HTR-8/SVneo (cell line): ENCODE results near the gene ACAP1.
A peak's percentile ranks its signal among the peaks of the same experiment; 100 is the strongest.

Experiments used
- DNase-seq: peaks from one replicate; pipeline ENCODE4 v3.0.0; 2011; ENCODE audit warnings: low spot score, mixed read lengths; ENCODE audit not compliant: insufficient read length
- FAIRE-seq: peaks from 2 replicates; lab custom pipeline; 2011; peaks lifted over from hg19 to GRCh38; lab: Jason Lieb, UNC

Gene ACAP1, protein sequence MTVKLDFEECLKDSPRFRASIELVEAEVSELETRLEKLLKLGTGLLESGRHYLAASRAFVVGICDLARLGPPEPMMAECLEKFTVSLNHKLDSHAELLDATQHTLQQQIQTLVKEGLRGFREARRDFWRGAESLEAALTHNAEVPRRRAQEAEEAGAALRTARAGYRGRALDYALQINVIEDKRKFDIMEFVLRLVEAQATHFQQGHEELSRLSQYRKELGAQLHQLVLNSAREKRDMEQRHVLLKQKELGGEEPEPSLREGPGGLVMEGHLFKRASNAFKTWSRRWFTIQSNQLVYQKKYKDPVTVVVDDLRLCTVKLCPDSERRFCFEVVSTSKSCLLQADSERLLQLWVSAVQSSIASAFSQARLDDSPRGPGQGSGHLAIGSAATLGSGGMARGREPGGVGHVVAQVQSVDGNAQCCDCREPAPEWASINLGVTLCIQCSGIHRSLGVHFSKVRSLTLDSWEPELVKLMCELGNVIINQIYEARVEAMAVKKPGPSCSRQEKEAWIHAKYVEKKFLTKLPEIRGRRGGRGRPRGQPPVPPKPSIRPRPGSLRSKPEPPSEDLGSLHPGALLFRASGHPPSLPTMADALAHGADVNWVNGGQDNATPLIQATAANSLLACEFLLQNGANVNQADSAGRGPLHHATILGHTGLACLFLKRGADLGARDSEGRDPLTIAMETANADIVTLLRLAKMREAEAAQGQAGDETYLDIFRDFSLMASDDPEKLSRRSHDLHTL

DNA sequence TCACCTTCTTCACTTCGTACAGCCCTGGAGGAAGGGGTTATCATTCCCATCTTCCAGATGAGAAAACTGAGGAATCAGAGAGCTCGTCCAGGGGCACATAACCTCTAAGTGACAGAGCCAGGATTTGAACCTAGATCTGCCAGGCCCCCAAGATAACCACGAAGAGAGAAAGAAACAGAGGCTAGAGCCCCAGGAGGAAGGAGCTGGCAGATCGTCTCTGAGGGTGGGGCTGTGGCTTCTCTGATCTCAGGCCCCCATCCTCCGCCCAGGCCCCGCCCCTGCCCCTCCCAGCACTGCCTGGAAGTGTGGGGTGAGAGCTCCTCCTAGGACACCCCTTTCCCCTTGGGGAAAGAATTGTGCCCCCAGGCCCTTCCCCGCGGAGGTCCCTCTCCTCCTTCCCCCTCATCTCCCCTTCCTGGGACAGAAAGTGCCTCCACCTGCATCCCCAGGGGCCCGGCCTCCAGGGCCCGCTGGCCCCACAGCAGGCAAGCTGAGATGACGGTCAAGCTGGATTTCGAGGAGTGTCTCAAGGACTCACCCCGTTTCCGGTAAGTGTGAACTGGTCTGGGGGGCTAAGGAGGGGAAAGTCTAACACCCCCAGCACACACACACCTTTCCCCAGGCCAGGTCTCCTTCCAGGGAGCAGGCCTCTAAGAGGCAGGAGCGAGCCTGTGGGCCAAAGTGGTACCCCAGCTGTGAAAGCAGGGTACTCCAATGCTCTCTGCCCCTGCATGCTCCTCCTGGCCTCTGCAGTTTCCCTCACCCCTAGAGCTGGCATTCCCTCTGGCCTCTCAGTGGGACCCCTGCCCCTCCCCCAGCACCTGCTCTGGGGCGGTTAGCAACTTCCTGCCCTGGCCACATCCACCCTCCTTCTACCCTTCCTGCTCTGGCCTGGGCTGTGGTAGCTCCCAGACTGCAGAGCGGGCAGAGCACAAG lies at the start of gene ACAP1:
ACAP1 (plus strand) TSS at position 290 of the 936 bp plus-strand sequence; CDS start at position 496, 206 bp downstream.
- no peak for DNase-seq

DNA sequence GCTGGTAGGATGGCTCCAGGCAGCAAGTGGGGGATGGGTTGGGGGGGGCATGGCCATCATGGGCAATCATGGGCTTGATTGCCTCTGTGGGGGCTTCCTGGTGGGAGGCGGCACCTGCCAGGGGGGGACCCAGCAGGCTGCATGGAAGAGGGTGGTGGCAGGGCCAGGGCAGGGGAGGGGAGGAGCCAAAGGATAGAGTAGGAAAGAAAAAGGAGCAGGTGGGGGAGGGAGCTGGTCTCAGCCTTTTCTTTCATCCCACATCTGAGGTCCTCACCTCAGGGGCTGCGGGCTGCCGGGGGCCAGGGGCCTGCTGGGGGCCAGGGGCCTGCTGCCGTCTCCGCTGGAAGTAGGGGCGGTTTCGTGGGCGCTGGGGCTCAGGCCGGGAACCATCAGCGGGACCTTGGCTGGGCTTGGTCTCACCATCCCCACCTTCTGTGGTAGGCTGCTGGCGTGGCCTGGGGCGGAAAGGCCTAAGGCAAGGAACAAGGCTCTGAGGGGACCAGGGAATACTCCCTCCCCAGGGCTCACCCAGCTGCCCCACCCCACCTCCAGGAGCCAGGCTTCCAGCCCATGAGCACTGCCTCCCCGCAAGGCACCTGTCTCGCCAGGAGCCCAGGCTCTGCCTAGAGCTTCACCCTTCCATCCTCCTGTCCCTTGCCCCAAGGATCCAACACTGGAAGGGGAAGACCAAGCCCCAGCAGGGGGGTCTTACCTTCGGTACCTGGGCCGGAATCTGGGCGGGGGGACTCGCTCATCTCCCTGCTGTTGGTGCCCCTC lies 46.9 kb upstream of the ACAP1 start:
- DNase-seq (no peak), FAIRE-seq (no peak)

More for the DNA sequence above, at the start of gene ACAP1:
- no peak for FAIRE-seq

GRCh38 chr17:7290166-7290565 lies 46.2 kb upstream of the ACAP1 start:
- no peak for FAIRE-seq
- no peak for DNase-seq

DNA sequence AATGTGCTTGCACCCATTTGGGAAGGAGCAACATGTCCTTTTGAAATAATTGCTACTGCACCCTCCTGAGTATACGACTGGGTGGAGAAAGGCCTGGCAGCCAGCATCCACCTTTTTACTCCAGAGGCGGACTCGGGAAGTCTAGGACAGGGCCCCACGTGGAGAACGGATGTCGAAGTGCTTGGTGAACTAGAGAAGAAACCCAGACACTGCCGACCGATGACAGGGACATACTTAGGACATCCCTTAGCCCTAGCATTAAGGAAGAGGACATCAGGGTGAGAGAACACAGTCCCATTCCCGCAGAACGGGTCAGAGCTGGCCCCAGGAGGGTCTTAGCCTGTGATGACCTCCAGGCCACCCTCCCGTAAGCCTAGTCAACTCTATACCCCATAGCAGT lies 45.6 kb upstream of the ACAP1 start:
- FAIRE-seq (no peak), DNase-seq (no peak)

DNA sequence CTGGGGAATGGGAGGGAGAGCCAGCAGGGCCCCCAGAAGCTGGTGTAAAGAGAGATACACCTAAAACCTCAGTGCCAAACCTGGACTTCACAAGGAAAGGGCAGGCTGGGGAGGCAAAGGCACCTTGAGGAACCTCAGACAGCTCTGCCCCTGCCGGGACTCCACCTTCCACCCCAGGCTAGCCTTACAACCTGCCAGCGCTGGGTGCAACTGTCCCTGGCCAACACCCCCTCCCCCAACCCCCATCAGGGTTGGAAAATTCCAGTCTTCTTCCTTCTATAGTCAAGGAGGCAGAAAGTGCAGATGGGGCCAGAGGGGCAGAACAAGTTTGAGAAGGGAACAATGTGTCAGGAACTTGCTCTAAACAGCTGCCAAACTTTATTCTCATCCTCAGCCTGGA lies 44.1 kb upstream of the ACAP1 start:
- no peak for DNase-seq
- no peak for FAIRE-seq

GRCh38 chr17:7292729-7293128 lies 43.6 kb upstream of the ACAP1 start:
- no peak for DNase-seq
- no peak for FAIRE-seq

DNA sequence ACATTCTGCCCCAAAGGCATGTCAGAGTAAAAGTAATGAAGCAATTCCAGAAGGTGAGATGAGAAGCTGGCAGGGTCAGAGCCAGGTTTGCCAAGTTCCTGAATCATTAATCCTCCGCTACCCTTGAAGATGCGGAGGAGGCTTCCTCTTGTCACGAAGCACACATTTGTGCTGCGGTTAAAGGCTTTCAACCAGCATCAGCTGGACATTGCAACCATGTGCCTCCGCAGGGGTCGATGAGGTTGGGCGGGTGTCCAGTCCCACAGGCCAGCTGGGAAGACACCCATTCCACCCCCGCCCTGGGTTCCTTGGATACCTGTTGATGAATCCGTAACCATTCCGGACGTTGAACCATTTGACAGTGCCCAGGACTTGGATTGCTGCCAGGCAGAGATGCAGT lies 43.2 kb upstream of the ACAP1 start:
- FAIRE-seq, result peak; percentile 36

GRCh38 chr17:7293816-7294613 lies 42.3 kb upstream of the ACAP1 start:
- FAIRE-seq (no peak), DNase-seq (no peak)

More for the DNA sequence above, 43.2 kb upstream of the ACAP1 start:
- DNase-seq, result peak; percentile 35

DNA sequence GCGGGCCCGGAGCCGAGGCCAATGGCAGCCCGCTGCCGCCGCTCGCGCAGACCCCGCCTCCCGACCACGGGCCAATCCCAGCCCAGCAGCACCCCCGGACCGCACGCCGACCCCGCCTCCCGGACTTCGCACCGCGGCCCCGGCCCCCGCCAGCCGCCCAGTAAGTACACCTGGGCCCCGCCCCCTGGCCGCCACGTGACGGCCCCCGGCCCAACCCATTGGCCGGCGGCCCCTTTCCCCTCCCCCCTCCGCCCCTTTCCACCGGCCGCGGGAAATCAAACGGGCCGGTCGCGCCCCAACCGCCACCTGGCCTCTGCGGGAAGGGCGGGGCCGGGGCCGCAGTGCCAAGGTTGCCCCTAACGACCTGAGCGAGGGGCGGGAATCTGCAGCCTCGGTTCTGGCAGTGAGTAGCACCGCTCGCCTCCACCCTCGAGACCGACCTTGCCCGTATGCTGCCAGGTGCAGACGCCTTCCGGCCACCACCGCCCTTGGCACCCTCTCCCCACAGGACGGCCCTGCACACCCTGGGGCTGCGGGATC lies 41.6 kb upstream of the ACAP1 start, which contains the start of gene YBX2:
YBX2 (minus strand) TSS at position 26 of the 540 bp plus-strand sequence. CDS start 139 bp downstream, outside the sequence.
- FAIRE-seq (no peak), DNase-seq (no peak)

DNA sequence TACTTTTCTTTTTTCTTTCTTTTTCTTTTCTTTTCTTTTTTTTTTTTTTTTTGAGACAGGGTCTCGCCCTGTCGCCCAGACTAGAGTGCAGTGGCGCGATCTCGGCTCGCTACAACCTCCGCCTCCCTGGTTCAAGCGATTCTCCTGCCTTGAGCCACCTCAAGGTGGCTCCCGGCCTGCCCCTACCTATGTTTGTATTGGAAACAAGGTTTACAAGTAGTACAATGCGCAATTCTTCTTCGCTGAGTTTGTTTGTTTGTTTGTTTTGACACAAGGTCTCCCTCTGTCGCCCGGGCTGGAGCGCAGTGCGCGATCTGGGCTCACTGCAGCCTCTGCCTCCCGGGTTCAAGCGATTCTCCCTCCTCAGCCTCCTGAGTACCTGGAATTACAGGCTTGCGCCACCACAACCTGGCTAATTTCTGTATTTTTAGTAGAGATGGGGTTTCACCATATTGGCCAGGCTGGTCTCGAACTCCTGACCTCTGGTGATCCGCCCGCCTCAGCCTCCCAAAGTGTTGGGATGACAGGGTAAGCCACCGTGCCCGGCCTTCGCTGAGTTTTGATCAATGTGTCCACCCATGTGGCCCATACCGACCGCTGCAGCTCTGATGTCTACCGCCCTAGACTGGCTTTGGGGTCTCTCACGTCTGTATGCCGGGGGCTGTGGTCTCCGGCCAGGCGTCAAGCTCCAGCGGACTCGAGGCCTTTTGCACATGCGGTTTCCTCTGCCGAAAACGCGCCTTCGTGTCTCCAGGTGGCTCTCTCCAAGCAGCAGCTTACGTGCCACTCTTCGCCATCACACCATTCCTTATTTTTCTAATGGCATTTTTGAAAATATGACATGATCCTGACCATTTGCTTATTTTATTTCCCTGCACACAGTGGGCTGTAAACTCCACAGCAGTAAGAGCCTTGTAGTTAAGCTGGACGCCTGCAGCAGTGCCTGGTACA lies 40.8 kb upstream of the ACAP1 start:
- FAIRE-seq, result no peak
- DNase-seq, result no peak

- DNase-seq, result peak; percentile 91
Measured at GRCh38 chr17:7296189-7296861, 40.0 kb upstream of the ACAP1 start.

GRCh38 chr17:7304179-7304578 lies 32.1 kb upstream of the ACAP1 start:
- FAIRE-seq, result no peak
- no peak for DNase-seq

More at GRCh38 chr17:7296189-7296861, 40.0 kb upstream of the ACAP1 start:
- peak; percentile 81 for FAIRE-seq

DNA sequence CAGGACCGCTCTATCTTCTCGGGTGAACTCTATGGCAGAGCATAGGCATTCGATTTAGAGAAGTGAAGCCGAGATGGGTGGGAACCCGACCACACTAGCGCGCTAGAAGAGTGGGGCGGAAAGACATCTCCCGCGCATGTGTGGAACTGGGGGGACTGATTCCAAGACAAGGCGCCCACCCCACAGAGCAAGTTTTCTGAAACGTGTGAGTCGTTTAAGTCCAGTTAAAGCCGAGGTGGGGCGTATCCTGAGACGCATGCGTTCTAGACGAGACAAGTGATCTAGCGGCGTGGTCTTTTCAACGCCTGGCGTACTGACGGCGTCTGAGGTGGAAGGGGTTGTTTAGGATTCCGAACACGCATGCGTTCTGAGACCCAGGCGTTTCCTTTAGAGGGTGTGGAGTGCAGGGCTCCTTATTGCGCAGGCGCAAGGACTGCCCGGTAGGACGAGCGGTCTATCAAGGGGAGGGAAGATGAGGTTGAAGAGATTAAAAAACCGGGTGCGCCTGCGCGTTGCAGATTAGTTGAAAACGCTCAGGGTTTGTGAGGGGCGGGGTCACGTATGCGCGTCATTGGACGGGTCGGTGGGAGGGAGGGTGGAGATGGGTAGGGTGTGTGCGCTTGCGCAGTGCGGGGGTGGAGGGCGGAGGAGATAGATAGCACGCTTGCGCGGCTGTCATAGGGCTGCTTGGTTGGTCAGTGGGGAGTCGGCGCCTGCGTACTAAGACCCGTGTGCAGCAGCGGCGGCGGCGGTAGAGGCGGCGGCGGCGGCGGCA lies 29.2 kb upstream of the ACAP1 start, which contains the start of gene EIF5A:
EIF5A (plus strand) TSS at position 718 of the 775 bp plus-strand sequence. CDS start 2,008 bp downstream, outside the sequence.
- peak; percentile 99 for FAIRE-seq

DNA sequence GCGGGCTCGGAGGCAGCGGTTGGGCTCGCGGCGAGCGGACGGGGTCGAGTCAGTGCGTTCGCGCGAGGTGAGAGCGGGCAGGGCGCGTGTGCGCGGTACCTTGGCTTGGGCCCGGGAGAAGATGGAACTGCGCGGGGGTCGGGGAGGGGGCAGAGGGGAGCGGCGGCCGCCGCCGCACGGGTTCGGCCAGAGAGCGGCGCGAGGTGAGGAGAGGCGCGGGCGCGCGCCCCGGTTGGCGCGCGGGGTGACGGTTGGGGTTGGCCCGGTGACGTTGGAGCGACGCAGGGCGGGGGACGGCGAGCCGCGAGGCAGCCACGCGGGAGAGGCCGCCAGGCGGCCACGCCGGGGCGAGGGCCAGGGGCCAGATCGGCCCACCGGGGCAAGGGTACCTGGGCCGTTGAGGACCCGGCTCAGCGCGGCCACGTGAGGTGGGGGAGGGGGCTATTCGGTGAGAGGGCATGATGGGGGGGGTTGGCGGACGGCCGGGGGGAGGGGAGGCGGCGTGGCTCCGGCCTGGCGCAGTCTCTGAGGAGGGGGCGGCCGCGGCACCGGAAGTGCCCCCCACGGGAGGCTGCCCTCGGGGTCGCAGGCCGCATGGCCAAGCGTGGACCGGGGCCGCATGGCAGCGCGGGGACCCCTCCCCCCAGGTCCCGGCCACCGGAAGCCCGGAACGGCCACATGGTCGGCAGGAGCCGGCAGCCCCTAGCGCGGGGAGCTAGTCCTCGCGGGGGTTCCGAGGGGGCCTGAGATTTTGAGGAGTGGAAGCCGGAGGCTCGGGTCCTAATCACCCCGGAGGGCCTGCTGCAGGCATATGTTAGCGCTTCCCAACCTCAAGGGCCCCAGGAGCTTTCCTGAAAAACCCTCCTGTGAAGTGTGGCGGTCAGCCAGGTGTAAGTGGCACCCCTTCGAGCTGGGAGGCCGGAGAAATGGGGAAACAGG lies 28.4 kb upstream of the ACAP1 start:
- FAIRE-seq, result peak; percentile 36

More for the DNA sequence above, 29.2 kb upstream of the ACAP1 start, which contains the start of gene EIF5A:
- peak; percentile 99 for DNase-seq

More for the DNA sequence above, 28.4 kb upstream of the ACAP1 start:
- DNase-seq, result no peak
